ENCODE data around the gene C16orf74. TPM values are rescaled to one million over a fixed set of nuclear protein-coding genes. Genes with fewer than 3 reads are reported as not detected.
A peak's percentile ranks its signal among the peaks of the same experiment; 100 is the strongest.

Gene C16orf74
- total RNA-seq, 2 donors from 2014 or later: 4.6 to 7.2 TPM

DNA sequence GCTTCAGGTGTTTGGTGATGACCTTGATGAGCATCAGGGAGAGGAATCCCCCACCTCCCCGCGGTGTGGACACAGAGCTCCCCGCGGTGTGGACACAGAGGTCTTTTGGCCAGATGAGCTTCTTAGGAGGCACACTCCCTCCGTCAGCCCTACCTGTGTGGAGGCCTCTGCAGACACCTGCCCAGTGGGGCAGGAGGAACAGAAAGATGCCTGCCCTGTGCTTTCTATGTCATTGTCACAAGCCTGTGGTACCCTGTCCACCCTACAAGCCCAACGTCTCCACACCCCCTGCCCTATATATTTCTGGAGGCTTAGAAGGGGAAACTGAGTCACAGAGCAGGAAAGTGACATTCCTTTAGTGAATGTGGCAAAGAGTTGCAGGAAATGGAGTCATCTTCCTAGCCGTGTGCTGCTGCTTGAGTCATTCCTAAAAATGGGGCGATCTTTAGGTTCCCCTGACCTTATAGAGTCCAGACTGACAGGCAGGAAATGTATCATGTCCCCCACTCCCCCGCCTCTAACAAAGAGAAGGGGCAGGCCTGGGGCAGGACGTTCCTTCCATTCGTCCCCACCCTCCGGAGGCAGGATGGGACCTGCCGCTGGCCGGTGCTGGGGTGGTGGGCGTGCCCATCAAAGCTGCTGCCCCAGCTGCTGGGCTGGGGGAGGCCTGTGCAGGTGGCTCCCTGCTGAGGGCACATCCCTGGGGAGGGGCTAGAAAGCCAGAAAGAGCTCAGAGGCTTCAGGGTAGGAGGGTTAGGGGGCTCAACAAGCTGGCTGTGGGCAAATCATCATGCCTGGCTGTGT lies 1.0 kb upstream of the C16orf74 start:
- H3K4me3 Mint-ChIP-seq: peak overlapping the region; percentile 41

DNA sequence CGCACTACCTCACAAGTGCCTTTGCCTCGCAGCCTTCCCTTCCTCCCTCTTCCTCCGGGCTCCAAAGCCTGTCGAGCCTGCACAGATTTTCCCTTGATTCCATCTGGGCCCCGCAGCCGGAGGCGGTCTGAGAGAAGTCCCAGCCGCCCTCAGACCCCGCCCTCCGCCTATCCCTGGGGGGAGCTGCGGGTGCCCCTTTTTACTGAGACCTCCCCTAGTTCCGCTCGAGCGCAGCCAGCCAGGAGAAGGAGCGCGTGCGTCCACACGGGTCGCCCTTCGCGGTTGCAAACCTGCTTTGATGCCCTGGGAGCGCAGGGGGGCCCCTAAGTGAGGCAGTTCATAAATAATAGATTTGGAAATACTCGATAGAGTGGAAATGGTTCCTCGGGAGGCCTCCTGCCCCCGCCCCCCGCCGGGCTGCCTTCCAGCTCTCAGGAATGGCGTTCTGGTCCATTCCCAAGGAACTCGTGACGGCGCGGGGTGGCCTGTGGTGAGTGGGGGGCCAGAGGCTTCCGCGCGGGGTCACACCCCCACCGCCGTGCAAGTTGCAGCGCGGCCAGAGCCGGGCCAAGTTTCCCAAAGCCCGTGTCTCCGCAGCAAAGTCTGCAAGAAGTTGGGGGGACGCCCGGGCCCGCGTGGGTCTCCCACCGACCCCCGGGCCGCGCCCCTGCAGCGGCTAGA lies 610 bp downstream of the C16orf74 start:
- peak; percentile 41 for ATAC-seq
- Mint-ChIP-seq H3K4me1 (peaks cover 3% of the 10 kb centered on the region), H3K36me3 (ENCODE audit: low read depth) (peaks cover 3% of the 10 kb centered on the region), H3K27me3 (peaks cover 44% of the 10 kb centered on the region), H3K4me3 (peak overlapping the region; percentile 89), H3K27ac (no peak overlapping the region)
- no peak for DNase-seq
- H3K9me3 ChIP-seq (ENCODE audit: control insufficient read depth, low read length, poor library complexity, severe bottlenecking): no peaks in the 10 kb centered on the region

More for the DNA sequence above, 1.0 kb upstream of the C16orf74 start:
- Mint-ChIP-seq H3K27me3 (peaks cover 49% of the 10 kb centered on the region), H3K36me3 (ENCODE audit: low read depth) (peaks cover 3% of the 10 kb centered on the region), H3K27ac (no peak overlapping the region), H3K4me1 (peaks cover 3% of the 10 kb centered on the region)
- no peak for DNase-seq
- no peaks in the 10 kb centered on the region for H3K9me3 ChIP-seq (ENCODE audit: control insufficient read depth, low read length, poor library complexity, severe bottlenecking)
- ATAC-seq: no peak

DNA sequence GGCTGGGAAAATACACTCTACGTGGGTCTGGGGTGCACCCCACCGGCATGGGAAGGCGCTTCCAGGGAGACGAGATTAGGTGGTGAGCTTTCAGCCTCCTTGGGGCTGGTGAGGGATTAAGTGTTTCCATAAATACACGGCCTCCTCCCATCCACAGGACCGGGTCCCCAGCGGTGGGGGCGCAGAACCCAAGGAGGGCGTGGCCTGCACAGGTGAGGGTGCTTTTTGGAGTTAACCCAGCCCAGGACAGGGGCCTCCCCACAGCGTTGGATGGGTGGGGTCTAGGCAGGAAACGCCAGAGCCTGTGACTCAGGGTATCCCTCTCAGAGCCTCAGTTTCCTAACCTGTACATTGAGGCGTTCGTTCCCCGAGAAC lies 1.1 kb downstream of the C16orf74 start:
- H3K27ac Mint-ChIP-seq: no peak overlapping the region
- peaks cover 3% of the 10 kb centered on the region for H3K36me3 Mint-ChIP-seq (ENCODE audit: low read depth)
- no peaks in the 10 kb centered on the region for H3K9me3 ChIP-seq (ENCODE audit: control insufficient read depth, low read length, poor library complexity, severe bottlenecking)
- peaks cover 44% of the 10 kb centered on the region for H3K27me3 Mint-ChIP-seq
- H3K4me1 Mint-ChIP-seq: peaks cover 3% of the 10 kb centered on the region
- DNase-seq (no peak), ATAC-seq (no peak)
- peak overlapping the region; percentile 89 for H3K4me3 Mint-ChIP-seq

DNA sequence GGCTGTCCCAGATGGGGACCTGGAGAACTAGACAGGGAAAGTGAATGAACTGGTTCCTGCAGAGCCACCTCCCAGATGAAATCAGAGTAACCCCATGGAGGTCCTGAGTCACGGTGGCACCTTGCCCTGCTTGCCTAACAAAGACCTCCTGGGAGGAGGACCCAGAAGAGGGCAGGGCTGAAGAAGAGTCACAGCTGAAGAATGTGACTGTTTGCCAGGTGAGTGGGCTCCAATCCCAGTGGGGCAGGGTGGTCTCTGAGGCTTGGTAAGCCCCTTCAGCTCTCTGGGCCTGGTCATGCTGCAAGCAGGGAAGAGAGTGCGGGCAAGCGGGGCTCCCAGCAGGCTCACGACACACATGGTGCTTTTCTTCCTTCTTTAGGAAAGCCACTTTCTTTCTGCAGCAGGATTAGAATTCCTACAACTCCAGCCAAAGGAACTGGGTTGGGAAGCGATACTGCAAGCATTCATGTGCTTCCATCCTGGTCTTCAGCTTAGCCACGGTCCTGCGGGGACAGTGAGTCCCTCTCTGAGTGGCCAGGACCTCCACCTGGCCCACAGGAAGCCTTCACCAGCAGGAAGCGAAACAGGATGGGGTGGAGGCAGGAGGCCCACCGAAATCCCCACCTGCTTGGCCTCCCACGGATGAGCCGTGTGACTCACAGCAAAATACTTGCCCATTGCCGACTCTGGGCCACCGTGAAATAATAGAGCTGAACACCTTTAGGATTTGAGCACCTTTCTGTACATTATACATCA lies 4.3 kb downstream of the C16orf74 start:
- ATAC-seq: no peak
- no peaks in the 10 kb centered on the region for H3K9me3 ChIP-seq (ENCODE audit: control insufficient read depth, low read length, poor library complexity, severe bottlenecking)
- peaks cover 18% of the 10 kb centered on the region for H3K27me3 Mint-ChIP-seq
- no peak overlapping the region for H3K4me3 Mint-ChIP-seq
- no peak for DNase-seq
- no peak overlapping the region for H3K27ac Mint-ChIP-seq
- H3K36me3 Mint-ChIP-seq (ENCODE audit: low read depth): peaks cover 3% of the 10 kb centered on the region
- peaks cover 3% of the 10 kb centered on the region for H3K4me1 Mint-ChIP-seq

DNA sequence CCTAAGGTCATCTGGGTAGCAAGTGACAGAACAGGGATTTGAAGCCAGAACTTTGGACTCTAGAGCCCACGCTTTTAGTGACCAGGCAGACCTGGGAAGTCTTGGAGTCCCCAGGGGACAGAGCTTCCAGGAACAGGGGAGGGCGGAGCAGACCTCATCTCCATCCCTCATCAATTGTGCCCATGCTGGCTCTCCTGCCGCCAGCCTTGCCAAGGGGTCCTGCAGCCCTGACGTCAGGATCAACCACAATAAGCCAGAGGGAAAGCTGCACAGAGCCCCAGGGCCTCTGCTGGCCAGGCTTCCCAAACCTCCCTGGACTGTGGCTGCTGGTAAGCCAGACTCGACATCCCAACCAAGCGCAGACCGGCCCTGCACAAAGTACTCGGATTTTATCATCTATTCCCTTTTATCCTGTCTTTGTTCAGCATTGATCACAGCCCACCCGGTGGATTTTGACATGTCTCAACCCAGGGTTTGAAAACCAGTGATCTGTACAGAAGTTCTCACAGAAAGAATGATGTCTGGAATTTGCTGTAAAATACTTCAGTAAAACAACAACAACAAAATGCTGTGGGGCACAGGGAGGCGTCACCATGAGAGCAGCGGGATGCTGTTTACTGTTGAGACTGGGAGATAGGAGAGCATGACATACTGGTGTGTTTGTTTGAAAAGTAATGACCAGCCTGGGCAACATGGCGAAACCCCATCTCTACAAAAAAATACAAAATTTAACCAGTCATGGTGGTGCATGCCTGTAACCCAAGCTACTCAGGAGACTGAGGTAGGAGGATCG lies 11.8 kb downstream of the C16orf74 start:
- Mint-ChIP-seq H3K4me3 (no peak overlapping the region), H3K36me3 (ENCODE audit: low read depth) (no peaks in the 10 kb centered on the region), H3K4me1 (peaks cover 9% of the 10 kb centered on the region), H3K27me3 (no peaks in the 10 kb centered on the region), H3K27ac (no peak overlapping the region)
- ATAC-seq: no peak
- no peak for DNase-seq
- no peaks in the 10 kb centered on the region for H3K9me3 ChIP-seq (ENCODE audit: control insufficient read depth, low read length, poor library complexity, severe bottlenecking)

DNA sequence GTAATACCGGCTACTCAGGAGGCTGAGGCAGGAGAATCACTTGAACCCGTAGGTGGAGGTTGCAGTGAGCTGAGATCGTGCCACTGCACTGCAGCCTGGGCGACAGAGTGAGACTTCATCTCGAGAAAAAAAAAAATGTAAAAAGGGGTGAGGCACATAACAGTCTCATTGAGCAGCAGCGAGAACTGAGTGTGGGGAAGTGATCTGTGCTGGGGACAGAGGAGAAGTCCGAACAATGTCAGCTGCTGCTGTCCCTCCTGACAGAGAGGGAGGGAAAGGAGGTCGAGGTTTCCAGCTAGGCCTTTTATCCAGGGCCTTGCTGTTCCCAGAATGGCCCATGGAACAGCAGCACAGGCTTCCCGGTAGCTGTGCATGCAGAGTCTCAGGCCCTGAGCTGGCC lies 14.0 kb downstream of the C16orf74 start:
- no peaks in the 10 kb centered on the region for H3K9me3 ChIP-seq (ENCODE audit: control insufficient read depth, low read length, poor library complexity, severe bottlenecking)
- Mint-ChIP-seq H3K36me3 (ENCODE audit: low read depth) (peaks cover 2% of the 10 kb centered on the region), H3K27ac (no peak overlapping the region), H3K4me3 (no peak overlapping the region), H3K4me1 (peaks cover 10% of the 10 kb centered on the region), H3K27me3 (no peaks in the 10 kb centered on the region)
- no peak for DNase-seq
- no peak for ATAC-seq

DNA sequence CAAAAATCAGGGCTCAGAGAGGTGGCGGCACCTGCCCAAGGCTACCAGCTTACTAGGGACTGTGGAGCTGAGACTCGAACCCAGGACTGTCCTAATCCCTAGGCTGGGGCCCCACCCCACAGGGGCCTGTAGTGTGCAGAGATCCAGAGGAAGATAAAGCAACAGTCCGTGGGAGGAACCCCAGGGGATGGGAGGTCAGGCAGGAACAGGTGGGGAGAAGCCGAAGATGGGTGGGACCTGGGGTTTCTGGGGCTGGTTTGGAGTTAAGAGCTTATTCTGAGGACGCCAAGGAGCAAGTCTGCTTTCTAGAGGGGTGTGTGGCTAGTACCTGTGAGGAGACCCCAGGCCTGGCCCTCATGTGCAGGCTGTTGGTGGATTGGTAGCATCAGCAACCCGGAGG lies 14.9 kb downstream of the C16orf74 start:
- H3K4me3 Mint-ChIP-seq: peak overlapping the region; percentile 62
- H3K36me3 Mint-ChIP-seq (ENCODE audit: low read depth): peaks cover 2% of the 10 kb centered on the region
- H3K9me3 ChIP-seq (ENCODE audit: control insufficient read depth, low read length, poor library complexity, severe bottlenecking): no peaks in the 10 kb centered on the region
- no peak for ATAC-seq
- no peaks in the 10 kb centered on the region for H3K27me3 Mint-ChIP-seq
- DNase-seq: no peak
- H3K4me1 Mint-ChIP-seq: peaks cover 10% of the 10 kb centered on the region
- H3K27ac Mint-ChIP-seq: peak overlapping the region; percentile 61

DNA sequence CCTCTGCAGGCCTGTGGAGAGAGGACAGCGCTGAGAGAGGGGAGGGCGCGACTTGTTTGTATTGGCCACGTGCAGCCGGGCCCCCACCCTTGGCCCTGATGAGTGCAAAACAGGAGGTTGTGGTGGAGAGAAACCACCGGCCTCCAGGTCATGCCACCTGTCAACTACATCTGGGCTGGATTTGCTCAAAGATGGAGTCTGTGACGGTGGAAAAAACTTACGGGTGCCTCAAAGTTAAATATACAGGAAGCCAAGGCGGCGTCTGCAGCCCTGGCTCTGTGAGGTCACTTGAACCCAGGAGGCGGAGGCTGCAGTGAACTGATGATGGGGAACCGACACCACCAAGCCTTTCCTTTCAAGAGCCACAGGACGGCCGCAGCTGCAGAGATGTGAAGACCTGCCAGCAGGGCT lies 15.7 kb downstream of the C16orf74 start:
- ATAC-seq (peak; percentile 91), DNase-seq (peak; percentile 23 to 26 (median 26))
- H3K27me3 Mint-ChIP-seq: no peaks in the 10 kb centered on the region
- H3K4me3 Mint-ChIP-seq: peak overlapping the region; percentile 62
- peak overlapping the region; percentile 61 for H3K27ac Mint-ChIP-seq
- H3K9me3 ChIP-seq (ENCODE audit: control insufficient read depth, low read length, poor library complexity, severe bottlenecking): no peaks in the 10 kb centered on the region
- peaks cover 10% of the 10 kb centered on the region for H3K4me1 Mint-ChIP-seq
- H3K36me3 Mint-ChIP-seq (ENCODE audit: low read depth): peaks cover 2% of the 10 kb centered on the region

DNA sequence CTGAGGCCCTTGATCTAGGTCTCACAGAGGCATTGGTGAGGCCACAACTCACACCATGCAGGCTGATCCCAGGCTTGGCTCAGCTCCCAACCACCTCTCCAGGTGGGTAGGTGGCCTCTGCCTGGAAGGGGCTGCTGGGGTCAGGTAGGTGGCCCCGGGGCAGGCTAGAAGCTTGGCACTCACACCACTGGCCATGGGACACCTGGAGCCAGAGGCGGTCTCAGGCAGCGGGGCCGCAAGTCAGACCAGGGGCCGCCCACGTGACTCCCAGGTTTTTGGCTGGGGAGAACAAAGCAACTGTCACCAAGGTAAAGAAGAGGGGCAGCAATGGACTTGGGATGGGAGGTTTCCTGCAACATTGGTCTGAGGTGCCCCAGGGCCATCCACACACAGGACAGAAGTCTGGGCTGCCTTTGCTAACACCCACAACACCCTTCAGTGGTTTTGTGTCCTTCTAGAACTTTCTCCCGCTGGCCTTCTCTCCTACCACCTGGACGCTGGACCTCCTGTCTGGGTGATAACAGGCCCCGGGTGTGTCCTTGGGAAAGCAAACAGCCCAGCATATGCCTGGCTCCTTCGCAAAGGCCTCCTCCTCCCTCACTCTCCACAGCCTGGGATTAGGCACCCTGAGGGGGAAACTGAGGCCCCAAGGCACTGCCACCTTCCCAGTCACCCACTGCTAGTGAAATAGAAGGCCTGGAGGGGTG lies 16.4 kb downstream of the C16orf74 start:
- DNase-seq (no peak), ATAC-seq (no peak)
- H3K27ac Mint-ChIP-seq: peak overlapping the region; percentile 34
- H3K4me1 Mint-ChIP-seq: peaks cover 12% of the 10 kb centered on the region
- peak overlapping the region; percentile 62 for H3K4me3 Mint-ChIP-seq
- no peaks in the 10 kb centered on the region for H3K9me3 ChIP-seq (ENCODE audit: control insufficient read depth, low read length, poor library complexity, severe bottlenecking)
- H3K36me3 Mint-ChIP-seq (ENCODE audit: low read depth): peaks cover 2% of the 10 kb centered on the region
- H3K27me3 Mint-ChIP-seq: no peaks in the 10 kb centered on the region

DNA sequence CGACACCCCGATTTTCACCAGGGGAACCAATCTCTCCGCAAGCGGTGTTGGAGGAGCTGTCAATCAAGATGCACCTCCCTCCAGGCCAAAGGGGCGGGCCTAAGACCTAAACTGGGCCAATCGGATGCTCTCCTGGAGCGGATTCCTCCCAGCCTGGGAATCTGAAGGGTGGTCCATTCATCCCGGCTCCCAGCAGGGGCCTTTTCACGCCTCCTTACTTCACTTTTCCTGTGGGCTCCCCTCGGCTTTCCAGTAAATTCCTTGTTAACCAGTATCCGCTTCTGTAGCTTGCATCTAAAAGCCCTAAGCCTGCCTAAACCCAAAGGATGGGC lies 17.1 kb downstream of the C16orf74 start:
- no peaks in the 10 kb centered on the region for H3K9me3 ChIP-seq (ENCODE audit: control insufficient read depth, low read length, poor library complexity, severe bottlenecking)
- Mint-ChIP-seq H3K27ac (peak overlapping the region; percentile 19), H3K4me1 (peaks cover 12% of the 10 kb centered on the region), H3K4me3 (no peak overlapping the region), H3K27me3 (no peaks in the 10 kb centered on the region), H3K36me3 (ENCODE audit: low read depth) (peaks cover 2% of the 10 kb centered on the region)
- DNase-seq (no peak), ATAC-seq (no peak)

DNA sequence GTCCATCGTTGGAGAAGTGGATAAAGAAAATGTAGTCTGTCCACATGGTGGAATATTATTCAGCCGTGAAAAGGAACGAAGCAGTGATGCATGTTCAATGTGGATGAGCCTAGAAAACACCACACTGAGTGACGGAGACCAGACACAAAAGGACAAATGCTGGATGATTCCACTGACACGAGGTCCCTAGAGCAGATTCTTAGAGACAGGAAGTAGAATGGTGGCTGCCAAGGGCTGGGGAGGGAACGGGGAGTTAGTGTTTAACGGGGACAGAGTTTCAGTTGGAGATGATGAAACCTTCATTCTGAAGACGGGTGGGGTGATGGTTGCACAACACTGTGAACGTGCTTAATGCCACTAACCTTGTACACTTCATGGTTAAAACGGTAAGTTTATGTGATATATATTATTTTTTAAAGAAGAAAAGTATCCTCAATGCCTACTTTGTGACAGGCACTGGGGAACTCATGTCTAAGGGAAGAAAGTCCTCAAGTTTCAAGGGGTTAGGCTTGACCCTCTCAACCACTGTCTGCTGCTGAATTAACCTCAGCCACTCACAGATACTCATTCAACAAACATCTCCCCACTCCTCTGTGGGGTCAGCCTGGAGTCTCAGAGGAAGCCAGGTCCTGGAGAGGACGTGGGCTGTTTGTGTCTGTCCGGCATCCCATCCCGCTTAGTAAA lies 17.6 kb downstream of the C16orf74 start:
- Mint-ChIP-seq H3K27me3 (no peaks in the 10 kb centered on the region), H3K4me3 (no peak overlapping the region), H3K36me3 (ENCODE audit: low read depth) (peaks cover 2% of the 10 kb centered on the region), H3K27ac (no peak overlapping the region), H3K4me1 (peaks cover 12% of the 10 kb centered on the region)
- ATAC-seq (no peak), DNase-seq (no peak)
- no peaks in the 10 kb centered on the region for H3K9me3 ChIP-seq (ENCODE audit: control insufficient read depth, low read length, poor library complexity, severe bottlenecking)

DNA sequence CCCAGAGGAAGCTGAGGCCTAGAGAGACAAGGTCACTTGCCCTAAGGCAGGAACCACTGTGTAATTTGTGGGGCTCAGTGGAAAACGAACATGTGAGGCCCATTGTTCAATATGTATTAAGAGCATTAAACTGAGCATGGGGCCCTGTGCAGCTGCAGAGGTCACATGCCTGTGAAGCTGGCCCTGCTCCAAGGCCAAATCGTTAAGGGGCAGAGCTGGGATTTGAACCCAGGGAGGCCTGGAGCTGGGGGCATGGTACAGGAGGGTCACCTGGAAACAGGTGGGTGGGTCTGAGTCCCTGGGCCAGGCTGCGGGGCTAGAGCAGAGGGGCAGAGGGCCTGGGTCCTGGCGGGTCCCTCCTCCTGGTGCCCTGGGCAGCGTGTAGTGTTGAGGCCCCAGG lies 19.7 kb downstream of the C16orf74 start:
- H3K9me3 ChIP-seq (ENCODE audit: control insufficient read depth, low read length, poor library complexity, severe bottlenecking): no peaks in the 10 kb centered on the region
- Mint-ChIP-seq H3K27ac (no peak overlapping the region), H3K36me3 (ENCODE audit: low read depth) (peaks cover 3% of the 10 kb centered on the region), H3K4me1 (peaks cover 12% of the 10 kb centered on the region), H3K27me3 (peaks cover 13% of the 10 kb centered on the region), H3K4me3 (no peak overlapping the region)
- no peak for ATAC-seq
- DNase-seq: no peak

Data from T-helper 17 cell (primary cell).